H9 (cell line): ENCODE results near the gene CBX8. TPM values are rescaled to one million over a fixed set of nuclear protein-coding genes. Genes with fewer than 3 reads are reported as not detected.

ENCODE experiments used
- DNase-seq: peaks from one replicate; pipeline ENCODE4 v3.0.0-alpha.2; 2017
- H2AFZ ChIP-seq: one replicate; pipeline ENCODE4 v1.6.1; 2013; ENCODE audit warnings: mild to moderate bottlenecking, low read length, control low read depth, moderate library complexity
- H2AK5ac ChIP-seq: 2 replicates; pipeline ENCODE4 v1.6.1; 2013; ENCODE audit warnings: low read length, control low read depth, mixed read lengths; ENCODE audit not compliant: insufficient read length
- H2BK120ac ChIP-seq: one replicate; pipeline ENCODE4 v1.6.1; 2013; ENCODE audit warnings: low read depth, mild to moderate bottlenecking, low read length, control low read depth, inconsistent platforms; ENCODE audit not compliant: poor library complexity, severe bottlenecking
- H2BK12ac ChIP-seq: 2 replicates; pipeline ENCODE4 v1.6.1; 2013; ENCODE audit warnings: low read length, control low read depth, mixed read lengths, low read depth; ENCODE audit not compliant: insufficient read length
- H2BK15ac ChIP-seq: 2 replicates; pipeline ENCODE4 v1.6.1; 2013; ENCODE audit warnings: low read depth, low read length, control low read depth
- H2BK20ac ChIP-seq: one replicate; pipeline ENCODE4 v1.6.1; 2013; ENCODE audit warnings: low read depth, mild to moderate bottlenecking, low read length, control low read depth, inconsistent platforms; ENCODE audit not compliant: poor library complexity, severe bottlenecking
- H2BK5ac ChIP-seq: 2 replicates; pipeline ENCODE4 v1.6.1; 2013; ENCODE audit warnings: low read length, control low read depth, mixed read lengths; ENCODE audit not compliant: insufficient read length
- H3K14ac ChIP-seq: 2 replicates; pipeline ENCODE4 v1.6.1; 2013; ENCODE audit warnings: low read length, control low read depth; ENCODE audit not compliant: insufficient read depth
- H3K18ac ChIP-seq: 2 replicates; pipeline ENCODE4 v1.6.1; 2013; ENCODE audit warnings: low read depth, mild to moderate bottlenecking, mixed read lengths, low read length, control low read depth; ENCODE audit not compliant: insufficient read length
- H3K23ac ChIP-seq: 2 replicates; pipeline ENCODE4 v1.6.1; 2013; ENCODE audit warnings: low read length, control low read depth, mixed read lengths, low read depth; ENCODE audit not compliant: insufficient read length
- H3K23me2 ChIP-seq: 2 replicates; pipeline ENCODE4 v1.6.1; 2013; ENCODE audit warnings: low read depth, mild to moderate bottlenecking, mixed read lengths, low read length, control low read depth; ENCODE audit not compliant: insufficient read length, poor library complexity, severe bottlenecking
- H3K27ac ChIP-seq: 2 replicates; pipeline ENCODE4 v1.5.1; 2013; ENCODE audit warnings: low read length, control low read depth, mixed read lengths, low read depth; ENCODE audit not compliant: insufficient read length
- H3K27me3 ChIP-seq: 2 replicates; pipeline ENCODE4 v1.6.1; 2013; ENCODE audit warnings: low read length, control low read depth, inconsistent platforms; ENCODE audit not compliant: insufficient read depth
- H3K4ac ChIP-seq: 2 replicates; pipeline ENCODE4 v1.6.1; 2013; ENCODE audit warnings: low read depth, mild to moderate bottlenecking, control low read depth, inconsistent platforms, low read length, moderate library complexity
- H3K4me1 ChIP-seq: 2 replicates; pipeline ENCODE4 v1.6.1; 2013; ENCODE audit warnings: low read length, control low read depth, inconsistent platforms; ENCODE audit not compliant: insufficient read depth
- H3K4me2 ChIP-seq: 2 replicates; pipeline ENCODE4 v1.6.1; 2013; ENCODE audit warnings: low read length, control low read depth, mixed read lengths; ENCODE audit not compliant: insufficient read length, insufficient read depth
- H3K56ac ChIP-seq: 2 replicates; pipeline ENCODE4 v1.6.1; 2013; ENCODE audit warnings: low read depth, mild to moderate bottlenecking, mixed read lengths, low read length, control low read depth; ENCODE audit not compliant: insufficient read length
- H3K79me1 ChIP-seq: 2 replicates; pipeline ENCODE4 v1.6.1; 2013; ENCODE audit warnings: low read depth, mild to moderate bottlenecking, moderate library complexity, low read length, control low read depth, inconsistent platforms; ENCODE audit not compliant: insufficient read depth, poor library complexity, severe bottlenecking
- H3K79me2 ChIP-seq: 2 replicates; pipeline ENCODE4 v1.6.1; 2013; ENCODE audit warnings: low read length, control low read depth, inconsistent platforms; ENCODE audit not compliant: insufficient read depth
- H3K9ac ChIP-seq: 2 replicates; pipeline ENCODE4 v1.6.1; 2013; ENCODE audit warnings: low read length, control low read depth, mixed read lengths; ENCODE audit not compliant: insufficient read length; ENCODE audit errors: extremely low read depth
- H3K9me3 ChIP-seq: one replicate; pipeline ENCODE4 v1.6.1; 2013; ENCODE audit warnings: low read depth, low read length, inconsistent platforms; ENCODE audit not compliant: control insufficient read depth
- H3T11ph ChIP-seq: one replicate; pipeline ENCODE4 v1.6.1; 2013; ENCODE audit warnings: mild to moderate bottlenecking, low read length, control low read depth, inconsistent platforms
- H4K20me1 ChIP-seq: one replicate; pipeline ENCODE4 v1.6.1; 2013; ENCODE audit not compliant: control insufficient read depth, insufficient read length, insufficient read depth
- H4K5ac ChIP-seq: 2 replicates; pipeline ENCODE4 v1.6.1; 2013; ENCODE audit warnings: low read depth, mild to moderate bottlenecking, mixed read lengths, low read length, control low read depth; ENCODE audit not compliant: insufficient read length
- H4K8ac ChIP-seq: replicated peaks from 2 replicates; pipeline ENCODE4 v1.6.1; 2013; ENCODE audit warnings: low read length, control low read depth, mixed read lengths, low read depth; ENCODE audit not compliant: insufficient read length
- H4K91ac ChIP-seq: 2 replicates; pipeline ENCODE4 v1.6.1; 2013; ENCODE audit warnings: low read depth, mild to moderate bottlenecking, moderate library complexity, mixed read lengths, low read length, control low read depth; ENCODE audit not compliant: insufficient read length
- H3K27ac Mint-ChIP-seq, 3 experiments: 2 replicates in 2 of 3; 3 replicates in 1 of 3; pipeline ENCODE4 v1.8.0; 2020 to 2021; ENCODE audit warnings: mixed read lengths in 3 of 3, mild to moderate bottlenecking in 1 of 3, moderate library complexity in 1 of 3
- H3K27me3 Mint-ChIP-seq: 2 replicates; pipeline ENCODE4 v1.8.0; 2021; ENCODE audit warnings: low read depth, mild to moderate bottlenecking, moderate library complexity, mixed read lengths
- H3K36me3 Mint-ChIP-seq, 3 experiments: 2 replicates in 2 of 3; 3 replicates in 1 of 3; pipeline ENCODE4 v1.8.0; 2020 to 2021; ENCODE audit warnings: low read depth in 3 of 3, mixed read lengths in 3 of 3; ENCODE audit not compliant: insufficient read depth in 1 of 3
- H3K4me1 Mint-ChIP-seq, 2 experiments: 2 replicates each; pipeline ENCODE4 v1.8.0; 2020; ENCODE audit warnings: mixed read lengths in 2 of 2
- H3K4me3 Mint-ChIP-seq, 2 experiments: 2 replicates in 1 of 2; 3 replicates in 1 of 2; pipeline ENCODE4 v1.8.0; 2020 to 2021; ENCODE audit warnings: mild to moderate bottlenecking in 2 of 2, mixed read lengths in 2 of 2, moderate library complexity in 1 of 2
- H3K9me3 Mint-ChIP-seq, 2 experiments: 2 replicates in 1 of 2; 3 replicates in 1 of 2; pipeline ENCODE4 v1.8.0; 2020; ENCODE audit warnings: mild to moderate bottlenecking in 2 of 2, mixed read lengths in 2 of 2, moderate library complexity in 1 of 2
- CTCF ChIP-seq: fragments of 200-600 bp; sonication (generic); conservative IDR thresholded peaks from 3 replicates; pipeline ENCODE4 v1.8.0; 2021; ENCODE audit warnings: antibody characterized with exemption, mild to moderate bottlenecking
- WGBS: extraction: QIAGEN DNeasy Blood & Tissue Kit; methylation state at CpG from one replicate; pipeline ENCODE4 v1.1.7; 2013; ENCODE audit warnings: missing lambda C conversion rate, low lambda C conversion rate, mixed read lengths; ENCODE audit not compliant: insufficient read length; ENCODE audit errors: extremely low coverage; 5-methylcytosine and 5-hydroxymethylcytosine counted together
- total RNA-seq: library from RNA; stranded (reverse); gene quantifications from 2 replicates; pipeline ENCODE4 v1.2.1, GENCODE V29; 2021

Gene CBX8
- total RNA-seq, 1 experiment from 2014 or later = 1.2 TPM

GRCh38 chr17:79802039-79802735 is 5.3 kb upstream of the CBX8 start:
- WGBS = no CpG with 5 or more reads among the region's 11 CpGs
- H3K27me3 ChIP-seq = peaks cover 86% of the 10 kb centered on the region
- no peak overlapping the region for H2BK12ac ChIP-seq
- no peaks in the 10 kb centered on the region for H3K79me2 ChIP-seq
- no peak overlapping the region for H4K5ac ChIP-seq
- TF ChIP-seq CTCF = no peak
- H3K79me1 ChIP-seq = no peaks in the 10 kb centered on the region
- no peak overlapping the region for H3K4me2 ChIP-seq
- H2BK5ac ChIP-seq = no peak overlapping the region
- no peaks in the 10 kb centered on the region for H3K9me3 ChIP-seq
- H3T11ph ChIP-seq = no peak overlapping the region
- Mint-ChIP-seq H3K4me3 (no peak overlapping the region; a peak in 2 of 5 replicates), H3K27me3 (peaks cover 96% of the 10 kb centered on the region), H3K4me1 (peaks cover 42 to 57% of the 10 kb centered on the region in 2 experiments), H3K36me3 (peaks cover 0 to 1% (median 0%) of the 10 kb centered on the region in 3 experiments; a peak in 1 of 7 replicates), H3K27ac (no peak overlapping the region), H3K9me3 (peaks cover 6 to 16% of the 10 kb centered on the region in 2 experiments)
- no peak overlapping the region for H3K4ac ChIP-seq
- H4K91ac ChIP-seq = no peak overlapping the region
- H3K14ac ChIP-seq = no peak overlapping the region
- H2AFZ ChIP-seq = no peak overlapping the region
- H3K4me1 ChIP-seq = no peaks in the 10 kb centered on the region; the same call in 1 of the 2 replicates
- no peak overlapping the region for H3K18ac ChIP-seq
- no peak overlapping the region for H2BK15ac ChIP-seq
- no peak overlapping the region for H2BK120ac ChIP-seq
- no peak overlapping the region for H3K9ac ChIP-seq
- no peak for DNase-seq
- H2BK20ac ChIP-seq = no peak overlapping the region
- no peak overlapping the region for H3K23ac ChIP-seq
- H2AK5ac ChIP-seq = no peak overlapping the region
- no peak overlapping the region for H4K8ac ChIP-seq
- no peaks in the 10 kb centered on the region for H4K20me1 ChIP-seq
- no peak overlapping the region for H3K56ac ChIP-seq
- H3K27ac ChIP-seq = no peak overlapping the region
- peaks cover 5% of the 10 kb centered on the region for H3K23me2 ChIP-seq
